Natural killer cell (primary cell): Measurements from ENCODE around the gene SARNP. TPM values are rescaled to one million over a fixed set of nuclear protein-coding genes. Genes with fewer than 3 reads are reported as not detected.

Experiments
- ATAC-seq, 3 donors: fragments of 150-1000 bp in 2 of 3; fragments of 200-7000 bp in 1 of 3; cut with Tn5 transposase; 1 replicate in 1 of 3; 2 replicates in 2 of 3; pipeline ENCODE4 v1.10.0; 2021; ENCODE audit warnings: mild to moderate bottlenecking in 2 of 3, moderate library complexity in 2 of 3
- DNase-seq, 2 donors: peaks; one replicate each; pipeline versions ENCODE4 v3.0.0 to v3.0.0-alpha.2; 2013 to 2021; ENCODE audit warnings: mixed read lengths in 1 of 2
- H3K27ac ChIP-seq: one replicate; pipeline ENCODE4 v1.5.1; 2013; ENCODE audit warnings: mild to moderate bottlenecking, low read length
- H3K27me3 ChIP-seq: one replicate; pipeline ENCODE4 v1.6.1; 2013; ENCODE audit warnings: low read length; ENCODE audit not compliant: control insufficient read depth, insufficient read depth
- H3K36me3 ChIP-seq: one replicate; pipeline ENCODE4 v1.6.1; 2013; ENCODE audit warnings: low read length; ENCODE audit not compliant: control insufficient read depth, insufficient read depth
- H3K4me1 ChIP-seq: one replicate; pipeline ENCODE4 v1.6.1; 2013; ENCODE audit warnings: low read length; ENCODE audit not compliant: control insufficient read depth, insufficient read depth
- H3K4me3 ChIP-seq: one replicate; pipeline ENCODE4 v1.5.1; 2013; ENCODE audit warnings: low read length
- H3K9me3 ChIP-seq: one replicate; pipeline ENCODE4 v1.6.1; 2013; ENCODE audit warnings: low read length; ENCODE audit not compliant: control insufficient read depth, insufficient read depth
- H3K27ac Mint-ChIP-seq, 2 donors: one replicate each; pipeline ENCODE4 v1.8.0; 2022; ENCODE audit warnings: mild to moderate bottlenecking in 2 of 2, mixed read lengths in 2 of 2, moderate library complexity in 1 of 2
- H3K27me3 Mint-ChIP-seq, 2 donors: one replicate each; pipeline ENCODE4 v1.8.0; 2022; ENCODE audit warnings: low read depth in 2 of 2, mixed read lengths in 2 of 2
- H3K36me3 Mint-ChIP-seq: one replicate; pipeline ENCODE4 v1.8.0; 2022; ENCODE audit warnings: mixed read lengths
- H3K4me1 Mint-ChIP-seq, 2 donors: one replicate each; pipeline ENCODE4 v1.8.0; 2022; ENCODE audit warnings: mixed read lengths in 2 of 2
- H3K4me3 Mint-ChIP-seq: one replicate; pipeline ENCODE4 v1.8.0; 2022; ENCODE audit warnings: mild to moderate bottlenecking, moderate library complexity, mixed read lengths
- H3K9me3 Mint-ChIP-seq, 2 donors: one replicate each; pipeline ENCODE4 v1.8.0; 2022; ENCODE audit warnings: mixed read lengths in 2 of 2
- WGBS: methylation state at CpG from one replicate; pipeline ENCODE4 v1.1.7; 2013; ENCODE audit warnings: missing lambda C conversion rate; ENCODE audit not compliant: insufficient coverage; 5-methylcytosine and 5-hydroxymethylcytosine counted together
- intact Hi-C: fragments of 100-400 bp; cut with micrococcal nuclease; formaldehyde crosslinking; loops from one replicate; pipeline ENCODE4 v1.14.2; 2022
- total RNA-seq, 4 donors: library from RNA; stranded (reverse); fragments of 120-200 nt in 1 of 4; gene quantifications; one replicate each; pipeline versions ENCODE4 v1.2.3 to v1.2.4, GENCODE V29; 2013 to 2022
- TF ChIP-seq, protein P1 (sequence below): fragments of 200-600 bp; IDR thresholded peaks from one replicate; pipeline ENCODE4 v1.8.0; 2022; ENCODE audit warnings: antibody characterized with exemption

SARNP gene
- total RNA-seq, 3 donors from 2014 or later (not counting 1 experiment from before 2014, with no cell fraction given) = 50.5 to 57.0 (median 51.2) TPM

DNA sequence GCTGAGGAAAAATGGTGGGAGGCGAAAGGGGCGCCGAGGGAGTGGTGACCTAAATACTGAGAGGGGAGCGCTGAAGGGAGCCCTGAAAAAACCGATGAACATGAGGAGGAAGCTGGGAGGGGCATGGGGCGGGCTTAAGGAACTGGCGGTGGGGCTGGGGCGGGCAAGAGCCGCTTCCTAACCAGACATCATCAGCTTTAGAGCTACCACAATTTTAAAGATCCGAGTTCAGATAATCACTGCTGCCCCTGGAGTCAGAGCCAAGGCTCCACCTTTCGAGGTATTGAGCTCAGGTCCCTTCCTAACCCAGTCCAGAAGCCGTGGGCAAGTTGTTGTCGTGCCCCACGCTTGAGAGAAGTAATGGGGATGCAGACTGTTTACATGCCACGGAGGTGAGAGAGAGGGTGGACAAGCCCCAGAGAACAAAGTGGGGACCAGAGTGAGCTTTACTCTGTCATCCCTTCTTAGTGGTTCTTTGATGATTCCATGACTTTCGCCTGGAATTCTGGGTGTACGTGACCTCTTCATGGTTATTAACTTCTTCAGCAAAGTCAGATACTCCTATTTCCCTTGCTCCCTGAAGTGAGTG is 710 bp upstream of the SARNP start:
- no peaks in the 10 kb centered on the region for H3K27me3 Mint-ChIP-seq
- peaks cover 22% of the 10 kb centered on the region for H3K4me1 ChIP-seq
- peaks cover 15 to 22% of the 10 kb centered on the region in 2 donors for H3K4me1 Mint-ChIP-seq
- DNase-seq = no peak
- ATAC-seq = peak; percentile 49 to 71 (median 50)
- H3K27ac ChIP-seq = peak overlapping the region; percentile 64
- no peak overlapping the region for H3K4me3 Mint-ChIP-seq
- intact Hi-C loops = loop anchor here (1.0 to 5.0 kb wide), 6 partner anchors 81 to 499 kb away; partner anchors contain the start of genes CNPY2, PA2G4, RPS26 and ZC3H10
- H3K27me3 ChIP-seq = no peaks in the 10 kb centered on the region
- no peak overlapping the region for H3K27ac Mint-ChIP-seq
- no peaks in the 10 kb centered on the region for H3K9me3 ChIP-seq
- peak overlapping the region; percentile 85 for H3K4me3 ChIP-seq
- H3K9me3 Mint-ChIP-seq = no peaks in the 10 kb centered on the region
- no peaks in the 10 kb centered on the region for H3K36me3 Mint-ChIP-seq
- WGBS = 6% methylated on average over 17 of the region's 17 CpGs
- TF ChIP-seq, protein P1, sequence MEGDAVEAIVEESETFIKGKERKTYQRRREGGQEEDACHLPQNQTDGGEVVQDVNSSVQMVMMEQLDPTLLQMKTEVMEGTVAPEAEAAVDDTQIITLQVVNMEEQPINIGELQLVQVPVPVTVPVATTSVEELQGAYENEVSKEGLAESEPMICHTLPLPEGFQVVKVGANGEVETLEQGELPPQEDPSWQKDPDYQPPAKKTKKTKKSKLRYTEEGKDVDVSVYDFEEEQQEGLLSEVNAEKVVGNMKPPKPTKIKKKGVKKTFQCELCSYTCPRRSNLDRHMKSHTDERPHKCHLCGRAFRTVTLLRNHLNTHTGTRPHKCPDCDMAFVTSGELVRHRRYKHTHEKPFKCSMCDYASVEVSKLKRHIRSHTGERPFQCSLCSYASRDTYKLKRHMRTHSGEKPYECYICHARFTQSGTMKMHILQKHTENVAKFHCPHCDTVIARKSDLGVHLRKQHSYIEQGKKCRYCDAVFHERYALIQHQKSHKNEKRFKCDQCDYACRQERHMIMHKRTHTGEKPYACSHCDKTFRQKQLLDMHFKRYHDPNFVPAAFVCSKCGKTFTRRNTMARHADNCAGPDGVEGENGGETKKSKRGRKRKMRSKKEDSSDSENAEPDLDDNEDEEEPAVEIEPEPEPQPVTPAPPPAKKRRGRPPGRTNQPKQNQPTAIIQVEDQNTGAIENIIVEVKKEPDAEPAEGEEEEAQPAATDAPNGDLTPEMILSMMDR = no peak
- H3K36me3 ChIP-seq = peaks cover 43% of the 10 kb centered on the region

DNA sequence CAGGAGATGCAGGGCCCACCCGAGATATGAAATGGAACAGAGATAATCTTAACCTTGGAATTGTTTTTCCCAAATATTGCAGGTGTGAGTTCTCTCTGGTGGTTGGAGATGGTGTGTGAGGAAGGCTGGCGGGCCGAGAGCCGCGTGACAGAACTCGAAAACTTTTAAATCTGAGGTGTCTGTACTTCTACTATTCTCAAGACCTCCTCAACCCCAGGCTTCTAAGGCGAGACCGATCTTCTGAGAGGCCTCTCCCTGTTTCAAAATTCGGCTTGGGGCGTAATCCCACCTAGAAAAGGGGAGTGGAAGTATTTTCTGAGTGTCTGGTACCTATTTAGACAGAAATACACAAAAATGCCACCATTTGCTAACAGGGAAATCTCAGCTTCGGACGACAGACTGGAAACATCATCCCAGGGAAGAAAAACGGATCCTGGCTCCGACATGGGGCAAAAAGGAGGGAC is 611 bp downstream of the SARNP start:
- no peak for DNase-seq
- Mint-ChIP-seq H3K36me3 (no peaks in the 10 kb centered on the region), H3K4me1 (peaks cover 28 to 36% of the 10 kb centered on the region in 2 donors), H3K27me3 (no peaks in the 10 kb centered on the region), H3K9me3 (no peaks in the 10 kb centered on the region), H3K4me3 (no peak overlapping the region), H3K27ac (no peak overlapping the region)
- peaks cover 22% of the 10 kb centered on the region for H3K4me1 ChIP-seq
- 2% methylated on average over 9 of the region's 14 CpGs for WGBS
- no peaks in the 10 kb centered on the region for H3K9me3 ChIP-seq
- peaks cover 32% of the 10 kb centered on the region for H3K36me3 ChIP-seq
- intact Hi-C loops = loop anchor here (1.0 to 5.0 kb wide), 6 partner anchors 12 to 500 kb away; partner anchors contain the start of genes CNPY2, DNAJC14, PA2G4 and PYM1
- no peaks in the 10 kb centered on the region for H3K27me3 ChIP-seq
- peak overlapping the region; percentile 85 for H3K4me3 ChIP-seq
- H3K27ac ChIP-seq = peak overlapping the region; percentile 78
- no peak for ATAC-seq
- TF ChIP-seq, protein P1 = no peak

DNA sequence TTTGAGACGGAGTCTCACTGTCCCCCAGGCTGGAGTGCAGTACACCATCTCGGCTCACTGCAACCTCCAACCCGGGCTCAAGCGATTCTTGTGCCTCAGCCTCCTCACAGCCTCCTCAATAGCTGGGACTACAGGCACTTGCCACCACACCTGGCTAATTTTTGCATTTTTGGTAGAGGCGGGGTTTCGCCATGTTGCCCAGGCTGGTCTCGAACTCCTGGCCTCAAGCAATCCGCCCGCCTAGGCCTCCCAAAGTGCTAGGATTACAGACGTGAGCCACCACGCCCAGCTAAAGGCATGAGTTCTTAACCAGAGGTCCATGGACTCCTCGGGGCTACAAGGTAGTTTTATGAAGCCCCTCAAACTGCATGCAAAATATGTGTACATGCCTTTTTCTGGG is 2.1 kb downstream of the SARNP start:
- Mint-ChIP-seq H3K4me3 (no peak overlapping the region), H3K27me3 (no peaks in the 10 kb centered on the region), H3K9me3 (no peaks in the 10 kb centered on the region), H3K36me3 (no peaks in the 10 kb centered on the region), H3K4me1 (peaks cover 34 to 44% of the 10 kb centered on the region in 2 donors), H3K27ac (no peak overlapping the region)
- DNase-seq (no peak), ATAC-seq (no peak)
- intact Hi-C loops = loop anchor here (5.0 kb wide), 4 partner anchors 78 to 502 kb away; partner anchors contain the start of genes CNPY2, PA2G4 and RPS26
- Histone ChIP-seq H3K36me3 (peaks cover 20% of the 10 kb centered on the region), H3K4me1 (peaks cover 22% of the 10 kb centered on the region), H3K9me3 (no peaks in the 10 kb centered on the region), H3K27ac (no peak overlapping the region), H3K4me3 (no peak overlapping the region), H3K27me3 (no peaks in the 10 kb centered on the region)
- WGBS = 94% methylated on average over 12 of the region's 12 CpGs
- TF ChIP-seq, protein P1 = no peak
